Heart right ventricle (tissue), 16 donors: ENCODE results near the gene GNAO1. TPM values are rescaled to one million over a fixed set of nuclear protein-coding genes. Genes with fewer than 3 reads are reported as not detected.

ENCODE experiments used
- ATAC-seq, 8 donors: fragments of 200-7000 bp; cut with Tn5 transposase; one replicate each; pipeline ENCODE4 v1.9.1; 2020; ENCODE audit warnings: mild to moderate bottlenecking in 8 of 8, moderate library complexity in 8 of 8, moderate number of reproducible peaks in 1 of 8
- DNase-seq, 2 donors: peaks; one replicate each; pipeline ENCODE4 v3.0.0-alpha.2; 2020
- H3K27ac ChIP-seq, 10 donors: fragments of 200-600 bp; sonication (generic) in 2 of 10; one replicate each; pipeline versions ENCODE4 v1.5.0 to v1.8.0; 2020 to 2022; ENCODE audit warnings: mild to moderate bottlenecking in 3 of 10
- H3K27me3 ChIP-seq, 7 donors: fragments of 200-600 bp; one replicate each; pipeline ENCODE4 v1.8.0; 2021 to 2022; ENCODE audit warnings: mild to moderate bottlenecking in 2 of 7
- H3K36me3 ChIP-seq, 9 donors: fragments of 200-600 bp; sonication (generic) in 1 of 9; one replicate each; pipeline versions ENCODE4 v1.5.0 to v1.8.0; 2020 to 2022; ENCODE audit warnings: mild to moderate bottlenecking in 2 of 9
- H3K4me1 ChIP-seq, 9 donors: fragments of 200-600 bp; sonication (generic) in 1 of 9; one replicate each; pipeline versions ENCODE4 v1.5.0 to v1.8.0; 2020 to 2022; ENCODE audit warnings: mild to moderate bottlenecking in 4 of 9
- H3K4me3 ChIP-seq, 10 donors: fragments of 200-600 bp; sonication (generic) in 2 of 10; one replicate each; pipeline versions ENCODE4 v1.5.0 to v1.8.0; 2020 to 2022; ENCODE audit warnings: mild to moderate bottlenecking in 7 of 10, moderate library complexity in 2 of 10
- H3K9me3 ChIP-seq, 11 donors: fragments of 200-600 bp in 10 of 11; sonication (generic) in 2 of 11; one replicate each; pipeline versions ENCODE4 v1.5.0 to v1.8.0; 2013 to 2022; ENCODE audit warnings: mild to moderate bottlenecking in 2 of 11, control low read depth in 1 of 11, moderate library complexity in 1 of 11
- WGBS, 2 donors: extraction: QIAGEN DNeasy Blood & Tissue Kit; methylation state at CpG; one replicate each; pipeline ENCODE4 v1.1.7; 2013; ENCODE audit warnings: inconsistent platforms in 1 of 2; 5-methylcytosine and 5-hydroxymethylcytosine counted together
- intact Hi-C, 10 donors: fragments of 100-400 bp; cut with DNase I; formaldehyde crosslinking; loops; one replicate each; pipeline versions ENCODE4 v1.11.1 to v1.14.2; 2022
- polyA plus RNA-seq, 2 donors: library from polyadenylated mRNA; stranded (reverse); fragments of 200-250 nt; gene quantifications; one replicate each; pipeline ENCODE4 v1.2.3, GENCODE V29; 2013
- total RNA-seq, 10 donors: library from RNA; stranded (reverse); fragmentation: NEBNext Ultra II Directional in 3 of 10; extraction: Animal tissue kit (Norgen Biotek cat#: 25700) in 3 of 10; gene quantifications; one replicate each; pipeline versions ENCODE4 v1.2.1 to v1.2.4, GENCODE V29; 2021 to 2023
- TF ChIP-seq, protein P1 (sequence below), 9 donors: fragments of 200-600 bp; sonication (generic) in 2 of 9; IDR thresholded peaks; one replicate each; pipeline versions ENCODE4 v1.5.0 to v1.8.0; 2021 to 2022; ENCODE audit warnings: antibody characterized with exemption in 9 of 9, mild to moderate bottlenecking in 5 of 9, moderate library complexity in 1 of 9
- donor health status: Arrhythmogenic right ventricular cardiomyopathy.
- donor health status: ischemic (EF 13 %, LVEDD 7.1; RV severe dilation, severe dysfunction).
- donor health status: healthy with polysubstance abuse.
- donor health status: DM: no; HTN: yes; CAD: no.
- donor health status: DM: no; HTN: no; CAD: no.
- donor health status: ischemic (EF 25% LVEDD 6.9; RV normal size, moderate dysfunction).
- donor health status: ischemic (EF 25% LVEDD 5.7; RV mildly dilated, moderate dysfunction).
- donor health status: healthy.
- donor health status: DM: yes; HTN: yes; CAD: no.
- donor health status: Ischemic cardiomyopathy.
- donor health status: ischemic (EF 35%, LVEDD 5.7; RV mildly dilated, moderate dysfunction).
- donor health status: nonischemic (EF 11% LVEDD 7.7; RV severe dilation, severe dysfunction).
- donor health status: DM: yes; HTN: yes; CAD: no.
- donor health status: PGD.
- donor health status: ischemic (EF 29% LVEDD 5.4; RV normal size, mild dysfunction).
- donor health status: nonischemic (EF 23%, LVEDD 6.1; RV moderate dilation, normal function).

Gene GNAO1
- total and polyA plus RNA-seq, 12 donors, result 1.4 to 36.7 (median 13.5) TPM

DNA sequence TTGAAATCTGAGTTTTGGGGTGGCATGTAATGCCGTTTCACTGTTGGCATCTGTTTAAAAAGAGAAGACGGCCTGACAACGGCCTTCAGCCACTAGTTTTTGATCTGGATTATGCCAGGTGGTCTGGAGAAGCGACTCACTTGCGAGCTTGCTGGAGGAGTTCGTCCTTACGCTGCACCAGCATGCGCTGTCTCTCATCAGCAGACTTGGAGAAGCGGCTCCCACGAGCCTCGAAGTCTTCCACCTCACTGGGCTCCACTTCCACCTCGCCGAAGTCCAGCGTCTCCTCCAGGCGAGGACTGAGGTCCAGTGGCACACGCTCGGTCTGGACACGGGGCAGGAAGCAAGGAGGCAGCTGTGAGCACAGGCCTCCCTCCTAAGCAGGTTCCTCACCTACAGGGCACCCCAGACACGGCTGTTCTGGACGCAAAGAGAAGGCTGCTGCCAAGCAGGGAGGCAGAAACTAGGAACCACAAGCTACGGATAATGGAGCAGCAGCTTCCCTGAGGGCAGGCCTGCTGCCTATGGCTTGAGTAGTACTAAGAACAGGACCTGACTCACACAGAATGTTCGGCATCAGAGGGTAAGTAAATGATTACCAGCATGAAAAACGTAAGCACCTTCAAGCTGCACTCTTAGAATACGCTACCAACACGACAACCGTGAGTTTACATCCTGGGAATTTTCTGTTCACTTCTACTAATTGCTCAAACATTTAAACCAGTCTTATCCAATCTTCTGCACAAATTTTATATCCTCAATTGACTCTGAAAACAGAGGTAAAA, 172.7 kb downstream of the GNAO1 start:
- Histone ChIP-seq H3K4me3 (no peak overlapping the region), H3K4me1 (peaks cover 0 to 2% (median 0%) of the 10 kb centered on the region in 9 donors), H3K36me3 (peaks cover 0 to 88% (median 55%) of the 10 kb centered on the region in 9 donors), H3K27me3 (no peaks in the 10 kb centered on the region), H3K9me3 (no peaks in the 10 kb centered on the region), H3K27ac (no peak overlapping the region)
- TF ChIP-seq, protein P1, sequence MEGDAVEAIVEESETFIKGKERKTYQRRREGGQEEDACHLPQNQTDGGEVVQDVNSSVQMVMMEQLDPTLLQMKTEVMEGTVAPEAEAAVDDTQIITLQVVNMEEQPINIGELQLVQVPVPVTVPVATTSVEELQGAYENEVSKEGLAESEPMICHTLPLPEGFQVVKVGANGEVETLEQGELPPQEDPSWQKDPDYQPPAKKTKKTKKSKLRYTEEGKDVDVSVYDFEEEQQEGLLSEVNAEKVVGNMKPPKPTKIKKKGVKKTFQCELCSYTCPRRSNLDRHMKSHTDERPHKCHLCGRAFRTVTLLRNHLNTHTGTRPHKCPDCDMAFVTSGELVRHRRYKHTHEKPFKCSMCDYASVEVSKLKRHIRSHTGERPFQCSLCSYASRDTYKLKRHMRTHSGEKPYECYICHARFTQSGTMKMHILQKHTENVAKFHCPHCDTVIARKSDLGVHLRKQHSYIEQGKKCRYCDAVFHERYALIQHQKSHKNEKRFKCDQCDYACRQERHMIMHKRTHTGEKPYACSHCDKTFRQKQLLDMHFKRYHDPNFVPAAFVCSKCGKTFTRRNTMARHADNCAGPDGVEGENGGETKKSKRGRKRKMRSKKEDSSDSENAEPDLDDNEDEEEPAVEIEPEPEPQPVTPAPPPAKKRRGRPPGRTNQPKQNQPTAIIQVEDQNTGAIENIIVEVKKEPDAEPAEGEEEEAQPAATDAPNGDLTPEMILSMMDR (IDR thresholded peaks at IDR 0.05), result no peak
- intact Hi-C loops, result no loop called here
- no peak for DNase-seq
- 95 to 96% methylated on average over 26 of the region's 26 CpGs for whole genome bisulfite sequencing, 2 donors
- ATAC-seq, result no peak

DNA sequence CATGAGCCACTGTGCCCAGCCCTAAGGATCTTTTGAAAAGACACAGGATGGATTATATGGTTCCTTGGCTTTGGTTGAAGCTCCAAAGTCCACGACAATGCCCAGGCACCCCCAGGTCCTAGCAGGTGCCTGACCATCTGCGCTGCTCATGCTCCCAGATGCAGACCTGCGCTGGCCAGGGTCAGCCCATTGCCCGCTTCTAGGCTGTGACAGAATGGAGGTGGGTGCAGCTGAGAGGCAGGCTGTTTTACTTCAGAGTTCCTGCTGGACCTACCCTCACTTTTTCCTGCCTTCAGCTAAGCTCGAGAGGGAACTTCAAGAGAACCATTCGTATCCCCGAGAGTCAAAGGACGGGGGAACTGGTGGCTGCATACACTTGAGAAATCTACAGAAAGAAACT, 173.6 kb downstream of the GNAO1 start:
- Histone ChIP-seq H3K27ac (no peak overlapping the region), H3K9me3 (no peaks in the 10 kb centered on the region), H3K4me1 (peaks cover 0 to 3% (median 0%) of the 10 kb centered on the region in 9 donors), H3K36me3 (peaks cover 0 to 96% (median 57%) of the 10 kb centered on the region in 9 donors), H3K4me3 (no peak overlapping the region), H3K27me3 (no peaks in the 10 kb centered on the region)
- TF ChIP-seq, protein P1 (IDR thresholded peaks at IDR 0.05), result no peak
- 97 to 98% methylated on average over 8 of the region's 8 CpGs for WGBS, 2 donors
- intact Hi-C loops, result no loop called here
- ATAC-seq (no peak), DNase-seq (no peak)

DNA sequence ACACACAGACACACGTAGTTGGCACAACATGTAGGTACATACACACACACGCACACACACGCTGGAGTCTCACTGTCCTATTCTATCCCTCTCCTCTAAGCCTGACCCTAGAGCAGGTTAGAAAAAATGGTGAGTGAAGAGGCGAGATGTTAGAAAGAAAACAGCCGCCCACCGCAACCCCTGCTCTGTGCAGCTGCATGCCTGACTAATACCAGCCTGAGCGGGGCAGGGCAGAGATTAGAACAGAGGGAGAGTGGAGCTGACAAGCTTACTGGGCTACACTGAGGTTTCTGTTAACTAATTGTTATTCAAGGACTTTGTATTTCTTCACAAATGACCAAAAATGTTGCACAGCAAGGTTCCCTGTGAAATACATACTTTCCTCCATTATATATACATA, 174.3 kb downstream of the GNAO1 start:
- WGBS, 2 donors, result 90% methylated on average over 7 of the region's 7 CpGs
- intact Hi-C loops, result no loop called here

DNA sequence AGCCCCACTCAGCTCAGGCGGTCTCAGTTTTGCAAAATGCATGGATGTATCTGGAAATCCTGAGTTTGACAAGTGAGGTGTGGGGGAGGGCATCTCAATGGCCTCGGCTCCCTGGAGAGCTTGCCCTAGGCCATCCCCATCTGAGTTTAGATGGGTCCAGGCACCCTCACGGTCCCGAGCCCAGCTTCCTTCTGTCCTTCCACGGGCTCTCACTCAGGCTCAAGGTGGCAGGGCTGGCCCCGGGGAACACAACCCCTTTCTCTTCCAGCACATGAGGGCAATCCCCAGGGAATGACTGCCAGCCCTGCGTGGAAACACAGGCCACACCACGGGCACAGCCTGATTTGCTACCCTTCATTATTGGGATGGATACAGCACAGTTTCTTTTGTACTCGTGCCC, 175.7 kb downstream of the GNAO1 start:
- intact Hi-C loops, result no loop called here
- no peaks in the 10 kb centered on the region for H3K9me3 ChIP-seq
- peaks cover 0 to 79% (median 56%) of the 10 kb centered on the region in 9 donors for H3K36me3 ChIP-seq
- no peak overlapping the region for H3K4me3 ChIP-seq
- no peak for ATAC-seq
- TF ChIP-seq, protein P1 (IDR thresholded peaks at IDR 0.05), result no peak
- no peaks in the 10 kb centered on the region for H3K27me3 ChIP-seq
- peaks cover 0 to 23% (median 18%) of the 10 kb centered on the region in 9 donors for H3K4me1 ChIP-seq
- WGBS, 2 donors, result 92 to 95% methylated on average over 9 of the region's 9 CpGs
- no peak overlapping the region for H3K27ac ChIP-seq
- DNase-seq, result no peak

More for the DNA sequence above, 174.3 kb downstream of the GNAO1 start:
- H3K4me1 ChIP-seq, result peaks cover 0 to 10% (median 7%) of the 10 kb centered on the region in 9 donors
- DNase-seq, result no peak
- no peaks in the 10 kb centered on the region for H3K9me3 ChIP-seq
- TF ChIP-seq, protein P1 (IDR thresholded peaks at IDR 0.05), result no peak
- no peak overlapping the region for H3K27ac ChIP-seq
- peaks cover 0 to 90% (median 57%) of the 10 kb centered on the region in 9 donors for H3K36me3 ChIP-seq
- no peaks in the 10 kb centered on the region for H3K27me3 ChIP-seq
- no peak overlapping the region for H3K4me3 ChIP-seq
- ATAC-seq, result no peak
